RWPE2 (cell line): ENCODE data around the gene LCP2.

ENCODE experiments used
- ATAC-seq: fragments of 200-7000 bp; cut with Tn5 transposase; 3 replicates; pipeline ENCODE4 v1.9.1; 2021; ENCODE audit warnings: low read depth
- DNase-seq: peaks from one replicate; pipeline ENCODE4 v3.0.0-alpha.2; 2020; ENCODE audit warnings: low spot score
- H3K27ac ChIP-seq: fragments of 450-650 bp; 2 replicates; pipeline ENCODE4 v1.5.1; 2017; ENCODE audit warnings: mild to moderate bottlenecking; ENCODE audit not compliant: poor library complexity, severe bottlenecking
- H3K27me3 ChIP-seq: fragments of 250-450 bp; sonication (Bioruptor Pico); 2 replicates; pipeline ENCODE4 v1.5.1; 2021; ENCODE audit warnings: mild to moderate bottlenecking, moderate library complexity; ENCODE audit not compliant: insufficient read depth, poor library complexity, severe bottlenecking
- H3K36me3 ChIP-seq: fragments of 250-450 bp; sonication (Bioruptor Pico); 2 replicates; pipeline ENCODE4 v1.5.1; 2020; ENCODE audit warnings: low read depth, mild to moderate bottlenecking, moderate library complexity
- H3K4me1 ChIP-seq: fragments of 250-450 bp; sonication (Bioruptor Pico); 2 replicates; pipeline ENCODE4 v1.5.1; 2021; ENCODE audit warnings: mild to moderate bottlenecking, moderate library complexity; ENCODE audit not compliant: insufficient read depth, poor library complexity, severe bottlenecking
- H3K4me3 ChIP-seq: fragments of 250-450 bp; sonication (Bioruptor Pico); 2 replicates; pipeline ENCODE4 v1.5.1; 2021; ENCODE audit warnings: mild to moderate bottlenecking, moderate library complexity; ENCODE audit not compliant: severe bottlenecking
- H3K9me3 ChIP-seq: fragments of 250-450 bp; sonication (Bioruptor Pico); 2 replicates; pipeline ENCODE4 v1.5.1; 2021; ENCODE audit warnings: mild to moderate bottlenecking, moderate library complexity; ENCODE audit not compliant: severe bottlenecking
- TF ChIP-seq, protein P1 (sequence below): fragments of 450-650 bp; IDR thresholded peaks from one replicate; pipeline ENCODE4 v1.5.1; 2017; ENCODE audit warnings: mild to moderate bottlenecking, moderate library complexity; ENCODE audit not compliant: poor library complexity, severe bottlenecking

LCP2 gene

DNA sequence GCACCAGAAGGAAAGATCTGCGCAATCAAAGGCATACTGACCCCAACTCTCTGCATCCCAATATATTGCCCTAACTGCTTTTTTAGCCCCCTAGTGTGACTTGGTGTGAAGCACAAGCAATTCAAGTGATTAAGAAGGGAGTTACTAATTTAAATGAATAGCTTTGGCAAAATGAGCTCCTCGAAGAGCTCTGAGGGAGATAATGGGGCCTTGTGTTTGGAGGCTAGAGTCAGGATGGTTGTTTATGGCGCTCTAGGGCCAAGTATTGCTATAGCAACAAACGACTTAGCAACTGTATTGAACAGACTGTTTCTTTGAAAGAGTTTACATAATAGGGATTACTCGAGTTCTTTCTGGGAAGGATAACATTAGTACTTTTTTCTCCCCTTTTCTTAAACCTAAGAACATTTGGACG, 76.2 kb downstream of the LCP2 start:
- TF ChIP-seq, protein P1, sequence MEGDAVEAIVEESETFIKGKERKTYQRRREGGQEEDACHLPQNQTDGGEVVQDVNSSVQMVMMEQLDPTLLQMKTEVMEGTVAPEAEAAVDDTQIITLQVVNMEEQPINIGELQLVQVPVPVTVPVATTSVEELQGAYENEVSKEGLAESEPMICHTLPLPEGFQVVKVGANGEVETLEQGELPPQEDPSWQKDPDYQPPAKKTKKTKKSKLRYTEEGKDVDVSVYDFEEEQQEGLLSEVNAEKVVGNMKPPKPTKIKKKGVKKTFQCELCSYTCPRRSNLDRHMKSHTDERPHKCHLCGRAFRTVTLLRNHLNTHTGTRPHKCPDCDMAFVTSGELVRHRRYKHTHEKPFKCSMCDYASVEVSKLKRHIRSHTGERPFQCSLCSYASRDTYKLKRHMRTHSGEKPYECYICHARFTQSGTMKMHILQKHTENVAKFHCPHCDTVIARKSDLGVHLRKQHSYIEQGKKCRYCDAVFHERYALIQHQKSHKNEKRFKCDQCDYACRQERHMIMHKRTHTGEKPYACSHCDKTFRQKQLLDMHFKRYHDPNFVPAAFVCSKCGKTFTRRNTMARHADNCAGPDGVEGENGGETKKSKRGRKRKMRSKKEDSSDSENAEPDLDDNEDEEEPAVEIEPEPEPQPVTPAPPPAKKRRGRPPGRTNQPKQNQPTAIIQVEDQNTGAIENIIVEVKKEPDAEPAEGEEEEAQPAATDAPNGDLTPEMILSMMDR: peak; percentile 3
- ATAC-seq (no peak), DNase-seq (no peak)
- Histone ChIP-seq H3K36me3 (no peaks in the 10 kb centered on the region), H3K27me3 (no peaks in the 10 kb centered on the region), H3K4me1 (peaks cover 15% of the 10 kb centered on the region), H3K4me3 (no peak overlapping the region), H3K9me3 (no peaks in the 10 kb centered on the region), H3K27ac (no peak overlapping the region)

- TF ChIP-seq, protein P1: no peak
- ATAC-seq: no peak
- Histone ChIP-seq H3K27me3 (no peaks in the 10 kb centered on the region), H3K4me3 (no peak overlapping the region), H3K9me3 (no peaks in the 10 kb centered on the region), H3K36me3 (no peaks in the 10 kb centered on the region), H3K27ac (peak overlapping the region; percentile 79), H3K4me1 (peaks cover 15% of the 10 kb centered on the region)
- no peak for DNase-seq
Measured at GRCh38 chr5:170220191-170220590, 77.4 kb downstream of the LCP2 start.

DNA sequence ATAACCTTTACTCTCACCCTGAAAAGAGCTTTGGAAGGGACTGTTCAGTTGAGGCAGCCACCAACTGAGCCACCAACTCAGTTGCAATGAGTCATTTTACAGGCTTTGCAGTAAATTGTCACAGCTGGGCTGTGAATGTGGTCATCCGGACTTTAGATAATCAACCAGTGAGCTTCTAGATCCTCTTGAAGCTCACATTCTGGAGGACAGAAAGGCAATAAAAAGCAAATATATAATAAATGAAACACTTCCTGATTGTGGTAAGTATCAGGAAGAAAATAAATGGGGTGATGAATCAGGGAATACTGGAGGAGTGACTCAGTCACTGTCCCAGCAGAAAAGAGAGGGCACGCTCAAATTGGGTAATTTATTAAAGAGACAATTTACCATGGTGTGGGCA, 78.0 kb downstream of the LCP2 start:
- no peak overlapping the region for H3K4me3 ChIP-seq
- peak; percentile 92 for ATAC-seq
- TF ChIP-seq, protein P1: no peak
- no peaks in the 10 kb centered on the region for H3K36me3 ChIP-seq
- no peak for DNase-seq
- peak overlapping the region; percentile 79 for H3K27ac ChIP-seq
- no peaks in the 10 kb centered on the region for H3K27me3 ChIP-seq
- peaks cover 15% of the 10 kb centered on the region for H3K4me1 ChIP-seq
- H3K9me3 ChIP-seq: no peaks in the 10 kb centered on the region

- Histone ChIP-seq H3K9me3 (no peaks in the 10 kb centered on the region), H3K27ac (peak overlapping the region; percentile 79), H3K4me3 (no peak overlapping the region), H3K27me3 (no peaks in the 10 kb centered on the region), H3K4me1 (peaks cover 15% of the 10 kb centered on the region), H3K36me3 (no peaks in the 10 kb centered on the region)
- TF ChIP-seq, protein P1: no peak
- ATAC-seq (no peak), DNase-seq (no peak)
Measured at GRCh38 chr5:170218726-170219125, 78.9 kb downstream of the LCP2 start.

- DNase-seq: no peak
- no peak overlapping the region for H3K4me3 ChIP-seq
- H3K9me3 ChIP-seq: no peaks in the 10 kb centered on the region
- TF ChIP-seq, protein P1: no peak
- H3K27ac ChIP-seq: no peak overlapping the region
- peaks cover 15% of the 10 kb centered on the region for H3K4me1 ChIP-seq
- H3K27me3 ChIP-seq: no peaks in the 10 kb centered on the region
- no peaks in the 10 kb centered on the region for H3K36me3 ChIP-seq
- ATAC-seq: no peak
Measured at GRCh38 chr5:170217831-170218230, 79.7 kb downstream of the LCP2 start.
